Measurements from ENCODE around the gene DGLUCY.

DGLUCY gene

GRCh38 chr14:91113829-91114078 is at the start of gene DGLUCY:
TSS of gene DGLUCY (plus strand) at chr14:91114073. CDS start at chr14:91160295, 46,222 bp downstream.
- no peaks in the 10 kb centered on the region for H3K9me3 ChIP-seq (ENCODE audit: control insufficient read depth in 5 of 5, low read length in 5 of 5)
- H3K4me1 ChIP-seq (ENCODE audit: control insufficient read depth in 5 of 5, insufficient read depth in 5 of 5, low read length in 5 of 5), result peaks cover 15 to 56% (median 49%) of the 10 kb centered on the region in 5 donors
- H3K4me3 ChIP-seq (ENCODE audit: low read depth in 1 of 5, low read length in 5 of 5), result peak within 1 kb of the TSS; percentile 71 to 100 (median 97)
- H3K36me3 ChIP-seq (ENCODE audit: control insufficient read depth in 5 of 5, insufficient read depth in 5 of 5, low read length in 5 of 5), result no peaks in the 10 kb centered on the region
- peak within 1 kb of the TSS; percentile 94 for H3K27ac ChIP-seq (ENCODE audit: low read depth, low read length)
- peak within 1 kb of the TSS; percentile 73 to 97 (median 83) for H3K9ac ChIP-seq (ENCODE audit: low read length in 5 of 5)
- no peaks in the 10 kb centered on the region for H3K27me3 ChIP-seq (ENCODE audit: control insufficient read depth in 5 of 5, insufficient read depth in 4 of 5, low read length in 5 of 5)

GRCh38 chr14:91065266-91065665 is 48.6 kb upstream of the DGLUCY start:
- H3K9ac ChIP-seq (ENCODE audit: low read length in 5 of 5), result no peak overlapping the region
- H3K27me3 ChIP-seq (ENCODE audit: control insufficient read depth in 5 of 5, insufficient read depth in 4 of 5, low read length in 5 of 5), result peaks cover 0 to 4% (median 0%) of the 10 kb centered on the region in 5 donors
- H3K4me1 ChIP-seq (ENCODE audit: control insufficient read depth in 5 of 5, insufficient read depth in 5 of 5, low read length in 5 of 5), result peaks cover 0 to 12% (median 7%) of the 10 kb centered on the region in 5 donors
- H3K4me3 ChIP-seq (ENCODE audit: low read depth in 1 of 5, low read length in 5 of 5), result no peak overlapping the region
- peaks cover 0 to 3% (median 0%) of the 10 kb centered on the region in 5 donors for H3K9me3 ChIP-seq (ENCODE audit: control insufficient read depth in 5 of 5, low read length in 5 of 5)
- H3K27ac ChIP-seq (ENCODE audit: low read depth, low read length), result no peak overlapping the region
- H3K36me3 ChIP-seq (ENCODE audit: control insufficient read depth in 5 of 5, insufficient read depth in 5 of 5, low read length in 5 of 5), result no peaks in the 10 kb centered on the region

GRCh38 chr14:91067186-91067585 is 46.7 kb upstream of the DGLUCY start:
- H3K36me3 ChIP-seq (ENCODE audit: control insufficient read depth in 5 of 5, insufficient read depth in 5 of 5, low read length in 5 of 5), result no peaks in the 10 kb centered on the region
- peaks cover 0 to 2% (median 0%) of the 10 kb centered on the region in 5 donors for H3K4me1 ChIP-seq (ENCODE audit: control insufficient read depth in 5 of 5, insufficient read depth in 5 of 5, low read length in 5 of 5)
- peaks cover 0 to 4% (median 0%) of the 10 kb centered on the region in 5 donors for H3K27me3 ChIP-seq (ENCODE audit: control insufficient read depth in 5 of 5, insufficient read depth in 4 of 5, low read length in 5 of 5)
- H3K9me3 ChIP-seq (ENCODE audit: control insufficient read depth in 5 of 5, low read length in 5 of 5), result peaks cover 0 to 8% (median 0%) of the 10 kb centered on the region in 5 donors
- no peak overlapping the region for H3K27ac ChIP-seq (ENCODE audit: low read depth, low read length)
- no peak overlapping the region for H3K4me3 ChIP-seq (ENCODE audit: low read depth in 1 of 5, low read length in 5 of 5)
- H3K9ac ChIP-seq (ENCODE audit: low read length in 5 of 5), result no peak overlapping the region

GRCh38 chr14:91068642-91069041 is 45.2 kb upstream of the DGLUCY start:
- H3K27ac ChIP-seq (ENCODE audit: low read depth, low read length), result no peak overlapping the region
- H3K4me1 ChIP-seq (ENCODE audit: control insufficient read depth in 5 of 5, insufficient read depth in 5 of 5, low read length in 5 of 5), result peaks cover 0 to 2% (median 0%) of the 10 kb centered on the region in 5 donors
- no peaks in the 10 kb centered on the region for H3K36me3 ChIP-seq (ENCODE audit: control insufficient read depth in 5 of 5, insufficient read depth in 5 of 5, low read length in 5 of 5)
- peaks cover 0 to 8% (median 0%) of the 10 kb centered on the region in 5 donors for H3K9me3 ChIP-seq (ENCODE audit: control insufficient read depth in 5 of 5, low read length in 5 of 5)
- no peak overlapping the region for H3K9ac ChIP-seq (ENCODE audit: low read length in 5 of 5)
- no peak overlapping the region for H3K4me3 ChIP-seq (ENCODE audit: low read depth in 1 of 5, low read length in 5 of 5)
- peaks cover 0 to 4% (median 0%) of the 10 kb centered on the region in 5 donors for H3K27me3 ChIP-seq (ENCODE audit: control insufficient read depth in 5 of 5, insufficient read depth in 4 of 5, low read length in 5 of 5)

GRCh38 chr14:91070572-91070971 is 43.3 kb upstream of the DGLUCY start:
- H3K9ac ChIP-seq (ENCODE audit: low read length in 5 of 5), result no peak overlapping the region
- no peak overlapping the region for H3K27ac ChIP-seq (ENCODE audit: low read depth, low read length)
- H3K27me3 ChIP-seq (ENCODE audit: control insufficient read depth in 5 of 5, insufficient read depth in 4 of 5, low read length in 5 of 5), result no peaks in the 10 kb centered on the region
- H3K9me3 ChIP-seq (ENCODE audit: control insufficient read depth in 5 of 5, low read length in 5 of 5), result peaks cover 0 to 8% (median 0%) of the 10 kb centered on the region in 5 donors
- H3K4me3 ChIP-seq (ENCODE audit: low read depth in 1 of 5, low read length in 5 of 5), result no peak overlapping the region
- H3K36me3 ChIP-seq (ENCODE audit: control insufficient read depth in 5 of 5, insufficient read depth in 5 of 5, low read length in 5 of 5), result no peaks in the 10 kb centered on the region
- peaks cover 0 to 2% (median 0%) of the 10 kb centered on the region in 5 donors for H3K4me1 ChIP-seq (ENCODE audit: control insufficient read depth in 5 of 5, insufficient read depth in 5 of 5, low read length in 5 of 5)

- H3K27ac ChIP-seq (ENCODE audit: low read depth, low read length), result no peak overlapping the region
- peaks cover 0 to 3% (median 0%) of the 10 kb centered on the region in 5 donors for H3K9me3 ChIP-seq (ENCODE audit: control insufficient read depth in 5 of 5, low read length in 5 of 5)
- no peak overlapping the region for H3K4me3 ChIP-seq (ENCODE audit: low read depth in 1 of 5, low read length in 5 of 5)
- no peaks in the 10 kb centered on the region for H3K4me1 ChIP-seq (ENCODE audit: control insufficient read depth in 5 of 5, insufficient read depth in 5 of 5, low read length in 5 of 5)
- no peaks in the 10 kb centered on the region for H3K27me3 ChIP-seq (ENCODE audit: control insufficient read depth in 5 of 5, insufficient read depth in 4 of 5, low read length in 5 of 5)
- H3K36me3 ChIP-seq (ENCODE audit: control insufficient read depth in 5 of 5, insufficient read depth in 5 of 5, low read length in 5 of 5), result no peaks in the 10 kb centered on the region
- no peak overlapping the region for H3K9ac ChIP-seq (ENCODE audit: low read length in 5 of 5)
Measured at GRCh38 chr14:91075553-91075952, 38.3 kb upstream of the DGLUCY start.

- H3K9ac ChIP-seq (ENCODE audit: low read length in 5 of 5), result no peak overlapping the region
- H3K4me3 ChIP-seq (ENCODE audit: low read depth in 1 of 5, low read length in 5 of 5), result no peak overlapping the region
- H3K4me1 ChIP-seq (ENCODE audit: control insufficient read depth in 5 of 5, insufficient read depth in 5 of 5, low read length in 5 of 5), result no peaks in the 10 kb centered on the region
- H3K36me3 ChIP-seq (ENCODE audit: control insufficient read depth in 5 of 5, insufficient read depth in 5 of 5, low read length in 5 of 5), result no peaks in the 10 kb centered on the region
- H3K27ac ChIP-seq (ENCODE audit: low read depth, low read length), result no peak overlapping the region
- H3K27me3 ChIP-seq (ENCODE audit: control insufficient read depth in 5 of 5, insufficient read depth in 4 of 5, low read length in 5 of 5), result no peaks in the 10 kb centered on the region
- no peaks in the 10 kb centered on the region for H3K9me3 ChIP-seq (ENCODE audit: control insufficient read depth in 5 of 5, low read length in 5 of 5)
Measured at GRCh38 chr14:91078095-91078737, 35.7 kb upstream of the DGLUCY start.

GRCh38 chr14:91080071-91080470 is 33.8 kb upstream of the DGLUCY start:
- Histone ChIP-seq H3K9ac (ENCODE audit: low read length in 5 of 5) (no peak overlapping the region), H3K4me1 (ENCODE audit: control insufficient read depth in 5 of 5, insufficient read depth in 5 of 5, low read length in 5 of 5) (no peaks in the 10 kb centered on the region), H3K9me3 (ENCODE audit: control insufficient read depth in 5 of 5, low read length in 5 of 5) (no peaks in the 10 kb centered on the region), H3K27me3 (ENCODE audit: control insufficient read depth in 5 of 5, insufficient read depth in 4 of 5, low read length in 5 of 5) (no peaks in the 10 kb centered on the region), H3K4me3 (ENCODE audit: low read depth in 1 of 5, low read length in 5 of 5) (no peak overlapping the region), H3K27ac (ENCODE audit: low read depth, low read length) (no peak overlapping the region), H3K36me3 (ENCODE audit: control insufficient read depth in 5 of 5, insufficient read depth in 5 of 5, low read length in 5 of 5) (no peaks in the 10 kb centered on the region)

GRCh38 chr14:91082282-91082681 is 31.6 kb upstream of the DGLUCY start:
- H3K9me3 ChIP-seq (ENCODE audit: control insufficient read depth in 5 of 5, low read length in 5 of 5), result no peaks in the 10 kb centered on the region
- no peak overlapping the region for H3K27ac ChIP-seq (ENCODE audit: low read depth, low read length)
- no peak overlapping the region for H3K4me3 ChIP-seq (ENCODE audit: low read depth in 1 of 5, low read length in 5 of 5)
- no peak overlapping the region for H3K9ac ChIP-seq (ENCODE audit: low read length in 5 of 5)
- no peaks in the 10 kb centered on the region for H3K27me3 ChIP-seq (ENCODE audit: control insufficient read depth in 5 of 5, insufficient read depth in 4 of 5, low read length in 5 of 5)
- H3K4me1 ChIP-seq (ENCODE audit: control insufficient read depth in 5 of 5, insufficient read depth in 5 of 5, low read length in 5 of 5), result no peaks in the 10 kb centered on the region
- no peaks in the 10 kb centered on the region for H3K36me3 ChIP-seq (ENCODE audit: control insufficient read depth in 5 of 5, insufficient read depth in 5 of 5, low read length in 5 of 5)

- no peaks in the 10 kb centered on the region for H3K27me3 ChIP-seq (ENCODE audit: control insufficient read depth in 5 of 5, insufficient read depth in 4 of 5, low read length in 5 of 5)
- no peaks in the 10 kb centered on the region for H3K36me3 ChIP-seq (ENCODE audit: control insufficient read depth in 5 of 5, insufficient read depth in 5 of 5, low read length in 5 of 5)
- H3K4me1 ChIP-seq (ENCODE audit: control insufficient read depth in 5 of 5, insufficient read depth in 5 of 5, low read length in 5 of 5), result peaks cover 0 to 6% (median 3%) of the 10 kb centered on the region in 5 donors
- H3K9ac ChIP-seq (ENCODE audit: low read length in 5 of 5), result no peak overlapping the region
- H3K9me3 ChIP-seq (ENCODE audit: control insufficient read depth in 5 of 5, low read length in 5 of 5), result no peaks in the 10 kb centered on the region
- H3K4me3 ChIP-seq (ENCODE audit: low read depth in 1 of 5, low read length in 5 of 5), result no peak overlapping the region
- H3K27ac ChIP-seq (ENCODE audit: low read depth, low read length), result no peak overlapping the region
Measured at GRCh38 chr14:91084516-91084915, 29.4 kb upstream of the DGLUCY start.

Data from subcutaneous abdominal adipose tissue (tissue), 5 donors.